AG09309 (cell line): ENCODE data around the gene RNF149.
A peak's percentile ranks its signal among the peaks of the same experiment; 100 is the strongest.
"Not testable (repeated sequence)": the region's sequence is repeated elsewhere in the genome, so short reads cannot be mapped to it uniquely, and the experiment has no call there.

Experiments used
- DNase-seq: peaks from one replicate; pipeline ENCODE4 v3.0.0-alpha.2; 2010; ENCODE audit warnings: low read depth
- H3K4me3 ChIP-seq: 2 replicates; pipeline ENCODE4 v1.5.1; 2011; ENCODE audit warnings: mild to moderate bottlenecking, low read depth, low read length, moderate library complexity; ENCODE audit not compliant: control insufficient read depth
- TF ChIP-seq, protein P1 (sequence below): IDR thresholded peaks from 2 replicates; pipeline ENCODE4 v1.5.1; 2011; ENCODE audit warnings: mild to moderate bottlenecking, low read depth, low read length, inconsistent platforms; ENCODE audit not compliant: insufficient read depth, control insufficient read depth; ENCODE audit errors: missing control alignments

Gene RNF149

DNA sequence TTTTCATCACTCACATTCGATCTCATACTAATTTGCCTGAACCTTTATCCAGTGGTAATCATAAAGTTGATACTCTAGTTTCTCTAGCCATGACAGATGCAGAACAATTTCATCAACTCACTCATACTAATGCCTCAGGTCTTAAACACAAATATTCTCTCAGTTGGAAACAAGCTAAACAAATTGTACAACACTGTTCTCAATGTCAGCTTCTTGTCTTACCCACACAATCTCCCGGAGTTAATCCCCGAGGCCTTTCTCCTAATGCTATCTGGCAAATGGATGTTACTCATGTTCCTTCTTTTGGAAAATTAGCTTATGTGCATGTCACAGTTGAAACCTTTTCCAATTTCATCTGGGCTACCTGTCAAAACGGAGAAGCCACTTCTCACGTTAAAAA lies 67.3 kb downstream of the RNF149 start:
- no peak overlapping the region for H3K4me3 ChIP-seq
- TF ChIP-seq, protein P1, sequence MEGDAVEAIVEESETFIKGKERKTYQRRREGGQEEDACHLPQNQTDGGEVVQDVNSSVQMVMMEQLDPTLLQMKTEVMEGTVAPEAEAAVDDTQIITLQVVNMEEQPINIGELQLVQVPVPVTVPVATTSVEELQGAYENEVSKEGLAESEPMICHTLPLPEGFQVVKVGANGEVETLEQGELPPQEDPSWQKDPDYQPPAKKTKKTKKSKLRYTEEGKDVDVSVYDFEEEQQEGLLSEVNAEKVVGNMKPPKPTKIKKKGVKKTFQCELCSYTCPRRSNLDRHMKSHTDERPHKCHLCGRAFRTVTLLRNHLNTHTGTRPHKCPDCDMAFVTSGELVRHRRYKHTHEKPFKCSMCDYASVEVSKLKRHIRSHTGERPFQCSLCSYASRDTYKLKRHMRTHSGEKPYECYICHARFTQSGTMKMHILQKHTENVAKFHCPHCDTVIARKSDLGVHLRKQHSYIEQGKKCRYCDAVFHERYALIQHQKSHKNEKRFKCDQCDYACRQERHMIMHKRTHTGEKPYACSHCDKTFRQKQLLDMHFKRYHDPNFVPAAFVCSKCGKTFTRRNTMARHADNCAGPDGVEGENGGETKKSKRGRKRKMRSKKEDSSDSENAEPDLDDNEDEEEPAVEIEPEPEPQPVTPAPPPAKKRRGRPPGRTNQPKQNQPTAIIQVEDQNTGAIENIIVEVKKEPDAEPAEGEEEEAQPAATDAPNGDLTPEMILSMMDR: no peak
- DNase-seq: no peak

DNA sequence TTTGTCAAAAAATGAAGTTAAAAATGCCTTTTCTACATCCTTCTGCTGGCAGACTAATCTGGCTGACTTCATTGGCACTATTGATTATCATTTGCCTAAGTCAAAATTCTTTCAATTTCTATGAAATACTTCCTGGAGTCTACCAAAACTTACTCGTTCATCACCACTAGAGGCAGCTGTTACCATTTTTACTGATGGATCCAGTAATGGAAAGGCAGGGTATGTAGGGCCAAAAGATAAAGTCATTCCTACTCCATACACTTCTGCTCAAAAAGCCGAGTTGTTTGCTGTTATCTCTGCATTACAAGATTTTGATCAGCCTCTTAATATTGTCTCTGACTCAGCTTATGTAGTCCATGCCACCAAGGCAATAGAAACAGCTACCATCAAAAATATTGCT lies 67.8 kb downstream of the RNF149 start:
- TF ChIP-seq, protein P1: peak; percentile 54
- DNase-seq, H3K4me3 ChIP-seq: not testable (repeated sequence)

DNA sequence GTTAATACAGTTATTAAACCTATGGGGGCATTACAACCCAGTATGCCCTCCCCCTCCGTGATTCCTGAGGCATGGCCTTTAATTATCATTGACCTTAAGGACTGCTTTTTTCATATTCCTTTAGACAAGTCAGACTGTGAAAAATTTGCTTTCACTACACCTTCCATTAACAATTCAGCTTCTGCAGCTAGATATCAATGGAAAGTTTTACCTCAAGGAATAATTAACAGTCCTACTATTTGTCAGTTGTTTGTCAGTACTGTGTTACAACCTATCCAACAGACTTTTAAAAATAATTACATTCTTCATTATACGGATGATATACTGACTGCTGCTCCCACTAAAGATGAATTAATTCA lies 68.8 kb downstream of the RNF149 start:
- H3K4me3 ChIP-seq, DNase-seq: not testable (repeated sequence)

DNA sequence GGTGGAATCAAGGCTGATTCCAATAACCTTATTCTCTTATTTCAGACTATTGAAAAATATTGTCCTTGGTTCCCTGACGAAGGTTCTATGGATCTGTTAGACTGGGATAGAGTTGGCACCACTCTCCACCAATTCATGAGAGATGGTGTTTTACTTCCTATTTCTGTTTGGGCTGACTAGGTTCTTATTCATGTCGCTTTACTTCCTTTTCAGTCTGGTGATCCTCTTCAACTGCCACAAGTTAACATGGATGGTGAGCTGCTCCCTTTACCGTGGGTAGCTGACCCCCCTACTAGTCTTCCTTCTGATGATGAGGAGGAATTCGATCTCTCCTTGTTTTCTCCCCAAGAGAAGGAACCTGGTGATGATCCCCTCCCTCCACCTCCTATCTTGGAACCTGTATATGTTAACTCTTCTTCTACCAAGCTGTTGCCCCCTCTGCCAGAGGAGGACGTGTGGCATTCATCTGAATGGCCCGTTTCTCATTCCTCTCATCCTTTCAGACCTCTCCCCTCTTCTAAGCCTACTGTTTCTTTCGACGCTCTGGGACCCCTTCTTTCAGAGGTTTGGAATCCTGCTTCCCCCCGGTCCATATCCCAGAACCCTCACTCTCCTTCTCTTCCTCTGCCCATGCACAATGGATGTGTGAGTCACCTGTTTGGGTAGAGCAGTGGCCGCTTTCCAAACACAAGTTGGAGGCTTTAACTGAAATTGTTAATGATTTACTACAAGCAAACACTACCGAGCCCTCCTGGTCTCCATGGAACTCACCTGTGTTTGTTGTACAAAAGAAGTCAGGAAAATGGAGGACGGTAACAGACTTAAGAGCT lies 69.4 kb downstream of the RNF149 start:
- no peak overlapping the region for H3K4me3 ChIP-seq
- no peak for DNase-seq
- TF ChIP-seq, protein P1: no peak

DNA sequence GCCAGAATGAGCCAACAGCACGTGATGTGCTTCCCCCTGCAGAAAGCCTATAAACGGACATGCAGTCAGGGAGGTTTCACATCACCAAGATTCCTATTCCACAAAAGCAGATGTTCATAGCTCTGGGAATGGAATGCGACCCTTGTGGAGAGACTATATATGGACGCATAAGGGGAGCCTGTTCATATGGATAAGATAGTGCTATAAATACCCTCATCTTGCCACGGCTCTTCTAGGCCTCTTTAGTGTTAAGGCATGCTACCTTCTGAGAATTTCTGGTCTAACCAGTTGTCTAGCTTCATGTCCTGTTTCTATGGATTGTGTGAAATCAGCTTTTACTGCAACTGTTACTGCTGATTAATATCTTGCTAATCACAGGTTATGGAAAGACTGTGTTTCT lies 70.6 kb downstream of the RNF149 start:
- not testable (repeated sequence) for H3K4me3 ChIP-seq, DNase-seq

DNA sequence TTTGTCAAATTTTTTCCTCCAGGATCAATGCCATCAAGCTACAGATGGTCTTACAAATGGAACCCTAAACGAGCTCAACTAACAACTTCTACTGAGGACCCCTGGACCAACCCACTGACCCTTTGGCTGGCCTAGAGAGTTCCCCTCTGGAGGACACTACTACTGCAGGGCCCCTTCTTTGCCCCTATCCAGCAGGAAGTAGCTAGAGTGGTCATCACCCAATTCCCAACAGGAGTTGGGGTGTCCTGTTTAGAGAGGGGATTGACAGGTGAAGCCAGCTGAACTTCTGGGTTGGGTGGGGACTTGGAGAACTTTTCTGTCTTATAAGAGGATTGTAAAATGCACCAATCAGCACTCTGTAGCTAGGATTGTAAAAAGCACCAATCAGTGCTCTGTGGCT lies 72.5 kb downstream of the RNF149 start:
- H3K4me3 ChIP-seq, DNase-seq: not testable (repeated sequence)

DNA sequence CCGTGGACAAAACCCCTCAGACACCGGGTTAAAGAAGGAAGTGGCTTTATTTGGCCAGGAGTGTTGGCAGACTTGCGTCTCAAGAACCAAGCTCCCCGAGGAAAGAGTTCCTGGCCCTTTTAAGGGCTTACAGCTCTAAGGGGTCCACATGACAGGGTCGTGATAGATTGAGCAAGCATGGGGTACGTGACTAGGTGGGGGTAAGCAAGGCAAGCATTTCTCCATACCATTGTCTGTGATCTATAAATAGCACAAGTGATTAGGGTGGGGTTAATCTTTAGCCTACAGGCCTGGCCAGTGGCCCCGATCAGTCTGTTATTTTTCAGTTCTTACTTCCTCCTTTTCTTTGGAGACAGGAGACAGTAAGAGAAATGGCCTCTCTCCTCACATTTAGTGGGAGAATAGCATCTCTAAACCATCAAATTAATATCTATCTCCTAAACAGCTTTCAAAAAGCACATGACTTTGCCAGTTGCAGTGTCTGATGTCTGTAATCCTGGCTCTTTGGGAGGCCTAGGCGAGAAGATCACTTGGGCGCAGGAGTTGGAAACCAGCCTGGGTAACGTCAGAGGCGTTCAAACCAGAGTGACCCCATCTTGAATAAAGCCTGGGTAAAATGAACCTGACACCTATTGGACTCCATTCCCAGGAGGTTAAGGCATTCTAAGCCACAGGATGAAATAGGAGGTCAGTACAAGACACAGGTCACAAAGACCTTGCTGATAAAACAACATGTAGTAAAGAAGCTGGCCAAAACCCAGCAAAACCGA lies 74.1 kb downstream of the RNF149 start:
- no peak for DNase-seq
- no peak overlapping the region for H3K4me3 ChIP-seq
- TF ChIP-seq, protein P1: no peak

DNA sequence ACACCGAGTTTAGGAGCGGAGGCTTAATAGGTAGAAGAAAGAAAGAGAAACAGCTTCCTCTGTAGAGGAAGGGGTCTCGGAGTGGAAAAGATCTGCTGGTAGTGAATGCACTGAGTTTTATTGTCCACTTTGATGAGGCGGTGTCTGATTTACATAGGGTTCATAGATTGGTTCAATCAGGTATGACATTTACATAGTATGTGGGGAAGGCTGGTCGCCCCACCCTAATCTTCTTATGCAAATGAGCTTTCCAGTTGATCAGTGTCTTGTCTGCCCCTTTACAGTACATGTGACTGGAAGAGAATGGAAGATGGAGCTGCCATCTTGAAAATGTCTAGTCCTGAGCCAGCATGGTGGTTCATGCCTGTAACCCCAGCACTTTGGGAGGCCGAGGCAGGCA lies 75.7 kb downstream of the RNF149 start:
- DNase-seq: no peak
- no peak overlapping the region for H3K4me3 ChIP-seq
- TF ChIP-seq, protein P1: no peak
